Astrocyte (in vitro differentiated cells and primary cell): ENCODE measurements around the gene SUGCT.

Source experiments
- EZH2 ChIP-seq: IDR thresholded peaks from 2 replicates; pipeline ENCODE4 v1.6.1; 2012; ENCODE audit warnings: mild to moderate bottlenecking, low read length, inconsistent platforms; ENCODE audit not compliant: insufficient read depth
- TF ChIP-seq, protein P1 (sequence below): IDR thresholded peaks from 2 replicates; pipeline ENCODE4 v1.5.1; 2011; ENCODE audit warnings: low read depth, mild to moderate bottlenecking, inconsistent platforms, low read length, moderate library complexity; ENCODE audit not compliant: insufficient read depth

DNA sequence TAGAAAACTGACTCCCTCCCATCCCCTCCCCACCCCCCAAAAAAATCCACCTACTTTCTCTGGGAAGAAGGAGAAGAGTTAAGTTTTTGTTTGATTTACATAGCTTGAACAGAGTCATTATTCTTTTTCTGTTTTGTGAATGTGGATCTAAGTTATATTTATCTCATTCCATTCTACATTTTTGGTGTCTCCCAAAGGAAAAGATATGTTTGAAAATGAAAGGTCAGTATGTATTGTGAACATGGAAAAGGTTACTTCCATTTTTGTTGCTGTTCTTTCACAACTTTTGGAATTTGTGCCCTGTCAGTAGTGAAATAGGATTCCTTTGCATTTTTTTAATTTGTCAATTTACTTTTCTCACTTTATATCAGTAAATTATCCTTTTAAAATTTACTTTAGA lies 547.9 kb downstream of the SUGCT start:
- TF ChIP-seq, protein P1, sequence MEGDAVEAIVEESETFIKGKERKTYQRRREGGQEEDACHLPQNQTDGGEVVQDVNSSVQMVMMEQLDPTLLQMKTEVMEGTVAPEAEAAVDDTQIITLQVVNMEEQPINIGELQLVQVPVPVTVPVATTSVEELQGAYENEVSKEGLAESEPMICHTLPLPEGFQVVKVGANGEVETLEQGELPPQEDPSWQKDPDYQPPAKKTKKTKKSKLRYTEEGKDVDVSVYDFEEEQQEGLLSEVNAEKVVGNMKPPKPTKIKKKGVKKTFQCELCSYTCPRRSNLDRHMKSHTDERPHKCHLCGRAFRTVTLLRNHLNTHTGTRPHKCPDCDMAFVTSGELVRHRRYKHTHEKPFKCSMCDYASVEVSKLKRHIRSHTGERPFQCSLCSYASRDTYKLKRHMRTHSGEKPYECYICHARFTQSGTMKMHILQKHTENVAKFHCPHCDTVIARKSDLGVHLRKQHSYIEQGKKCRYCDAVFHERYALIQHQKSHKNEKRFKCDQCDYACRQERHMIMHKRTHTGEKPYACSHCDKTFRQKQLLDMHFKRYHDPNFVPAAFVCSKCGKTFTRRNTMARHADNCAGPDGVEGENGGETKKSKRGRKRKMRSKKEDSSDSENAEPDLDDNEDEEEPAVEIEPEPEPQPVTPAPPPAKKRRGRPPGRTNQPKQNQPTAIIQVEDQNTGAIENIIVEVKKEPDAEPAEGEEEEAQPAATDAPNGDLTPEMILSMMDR = no peak
- TF ChIP-seq EZH2 = no peak
